Measurements from ENCODE around the gene KIAA1549. TPM values are rescaled to one million over a fixed set of nuclear protein-coding genes. Genes with fewer than 3 reads are reported as not detected.

The KIAA1549 gene
- total RNA-seq, 4 donors from 2014 or later: 1.6 to 2.4 (median 1.7) TPM

GRCh38 chr7:138902161-138902560, 79.0 kb downstream of the KIAA1549 start:
- H3K27ac ChIP-seq: no peak overlapping the region
- TF ChIP-seq EP300 (IDR thresholded peaks at IDR 0.05): no peak
- no peak for TF ChIP-seq POLR2A (IDR thresholded peaks at IDR 0.05)
- TF ChIP-seq CTCF (IDR thresholded peaks at IDR 0.05): no peak
- no peak overlapping the region for H3K4me3 ChIP-seq
- WGBS, 2 donors: 59 to 75% methylated on average over 3 of the region's 3 CpGs
- peaks cover 0 to under 1% (median 0%) of the 10 kb centered on the region in 4 donors for H3K4me1 ChIP-seq
- no peaks in the 10 kb centered on the region for H3K27me3 ChIP-seq
- peaks cover 0 to 6% (median 0%) of the 10 kb centered on the region in 3 donors for H3K36me3 ChIP-seq
- no peak for DNase-seq (ENCODE audit: low spot score in 2 of 2)
- H3K9me3 ChIP-seq: no peaks in the 10 kb centered on the region

GRCh38 chr7:138900035-138900828, 81.0 kb downstream of the KIAA1549 start:
- 50 to 51% methylated on average over 12 of the region's 12 CpGs for WGBS, 2 donors

GRCh38 chr7:138898802-138899201, 82.4 kb downstream of the KIAA1549 start:
- H3K27me3 ChIP-seq: no peaks in the 10 kb centered on the region
- H3K4me3 ChIP-seq: no peak overlapping the region
- no peak for DNase-seq (ENCODE audit: low spot score in 2 of 2)
- WGBS, 2 donors: 80 to 87% methylated on average over 8 of the region's 8 CpGs
- no peak for TF ChIP-seq EP300 (IDR thresholded peaks at IDR 0.05)
- no peak for TF ChIP-seq CTCF (IDR thresholded peaks at IDR 0.05)
- no peak for TF ChIP-seq POLR2A (IDR thresholded peaks at IDR 0.05)
- no peak overlapping the region for H3K27ac ChIP-seq
- H3K9me3 ChIP-seq: no peaks in the 10 kb centered on the region
- no peaks in the 10 kb centered on the region for H3K4me1 ChIP-seq
- peaks cover 0 to 16% (median 0%) of the 10 kb centered on the region in 3 donors for H3K36me3 ChIP-seq

More at GRCh38 chr7:138900035-138900828, 81.0 kb downstream of the KIAA1549 start:
- DNase-seq (ENCODE audit: low spot score in 2 of 2): no peak
- no peaks in the 10 kb centered on the region for H3K9me3 ChIP-seq
- TF ChIP-seq EP300 (IDR thresholded peaks at IDR 0.05): no peak
- no peak for TF ChIP-seq CTCF (IDR thresholded peaks at IDR 0.05)
- no peak for TF ChIP-seq POLR2A (IDR thresholded peaks at IDR 0.05)
- H3K4me1 ChIP-seq: no peaks in the 10 kb centered on the region
- no peak overlapping the region for H3K4me3 ChIP-seq
- H3K27ac ChIP-seq: no peak overlapping the region
- H3K27me3 ChIP-seq: no peaks in the 10 kb centered on the region
- H3K36me3 ChIP-seq: peaks cover 0 to 6% (median 0%) of the 10 kb centered on the region in 3 donors

GRCh38 chr7:138898255-138898654, 82.9 kb downstream of the KIAA1549 start:
- no peak for TF ChIP-seq CTCF (IDR thresholded peaks at IDR 0.05)
- H3K9me3 ChIP-seq: no peaks in the 10 kb centered on the region
- H3K27me3 ChIP-seq: no peaks in the 10 kb centered on the region
- H3K27ac ChIP-seq: no peak overlapping the region
- DNase-seq (ENCODE audit: low spot score in 2 of 2): no peak
- H3K4me3 ChIP-seq: no peak overlapping the region
- H3K4me1 ChIP-seq: no peaks in the 10 kb centered on the region
- H3K36me3 ChIP-seq: peaks cover 0 to 19% (median 0%) of the 10 kb centered on the region in 3 donors
- WGBS, 2 donors: 57 to 74% methylated on average over 3 of the region's 3 CpGs

GRCh38 chr7:138895679-138896078, 85.5 kb downstream of the KIAA1549 start:
- TF ChIP-seq CTCF (IDR thresholded peaks at IDR 0.05): no peak
- no peak for TF ChIP-seq POLR2A (IDR thresholded peaks at IDR 0.05)
- TF ChIP-seq EP300 (IDR thresholded peaks at IDR 0.05): no peak
- Histone ChIP-seq H3K36me3 (peaks cover 0 to 16% (median 0%) of the 10 kb centered on the region in 3 donors), H3K9me3 (no peaks in the 10 kb centered on the region), H3K27me3 (no peaks in the 10 kb centered on the region), H3K4me3 (no peak overlapping the region), H3K27ac (no peak overlapping the region), H3K4me1 (peaks cover 0 to 15% (median 0%) of the 10 kb centered on the region in 4 donors)
- DNase-seq (ENCODE audit: low spot score in 2 of 2): no peak
- 86 to 91% methylated on average over 7 of the region's 7 CpGs for WGBS, 2 donors

Measured in tibial nerve (tissue), 4 donors.